ENCODE data around the gene OSGIN1. TPM values are rescaled to one million over a fixed set of nuclear protein-coding genes. Genes with fewer than 3 reads are reported as not detected.
A peak's percentile ranks its signal among the peaks of the same experiment; 100 is the strongest.

The OSGIN1 gene, protein sequence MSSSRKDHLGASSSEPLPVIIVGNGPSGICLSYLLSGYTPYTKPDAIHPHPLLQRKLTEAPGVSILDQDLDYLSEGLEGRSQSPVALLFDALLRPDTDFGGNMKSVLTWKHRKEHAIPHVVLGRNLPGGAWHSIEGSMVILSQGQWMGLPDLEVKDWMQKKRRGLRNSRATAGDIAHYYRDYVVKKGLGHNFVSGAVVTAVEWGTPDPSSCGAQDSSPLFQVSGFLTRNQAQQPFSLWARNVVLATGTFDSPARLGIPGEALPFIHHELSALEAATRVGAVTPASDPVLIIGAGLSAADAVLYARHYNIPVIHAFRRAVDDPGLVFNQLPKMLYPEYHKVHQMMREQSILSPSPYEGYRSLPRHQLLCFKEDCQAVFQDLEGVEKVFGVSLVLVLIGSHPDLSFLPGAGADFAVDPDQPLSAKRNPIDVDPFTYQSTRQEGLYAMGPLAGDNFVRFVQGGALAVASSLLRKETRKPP
- polyA plus RNA-seq (ENCODE audit: insufficient read length in 4 of 4), result under 1 TPM; 0.23 to 0.64 (median 0.45) TPM

DNA sequence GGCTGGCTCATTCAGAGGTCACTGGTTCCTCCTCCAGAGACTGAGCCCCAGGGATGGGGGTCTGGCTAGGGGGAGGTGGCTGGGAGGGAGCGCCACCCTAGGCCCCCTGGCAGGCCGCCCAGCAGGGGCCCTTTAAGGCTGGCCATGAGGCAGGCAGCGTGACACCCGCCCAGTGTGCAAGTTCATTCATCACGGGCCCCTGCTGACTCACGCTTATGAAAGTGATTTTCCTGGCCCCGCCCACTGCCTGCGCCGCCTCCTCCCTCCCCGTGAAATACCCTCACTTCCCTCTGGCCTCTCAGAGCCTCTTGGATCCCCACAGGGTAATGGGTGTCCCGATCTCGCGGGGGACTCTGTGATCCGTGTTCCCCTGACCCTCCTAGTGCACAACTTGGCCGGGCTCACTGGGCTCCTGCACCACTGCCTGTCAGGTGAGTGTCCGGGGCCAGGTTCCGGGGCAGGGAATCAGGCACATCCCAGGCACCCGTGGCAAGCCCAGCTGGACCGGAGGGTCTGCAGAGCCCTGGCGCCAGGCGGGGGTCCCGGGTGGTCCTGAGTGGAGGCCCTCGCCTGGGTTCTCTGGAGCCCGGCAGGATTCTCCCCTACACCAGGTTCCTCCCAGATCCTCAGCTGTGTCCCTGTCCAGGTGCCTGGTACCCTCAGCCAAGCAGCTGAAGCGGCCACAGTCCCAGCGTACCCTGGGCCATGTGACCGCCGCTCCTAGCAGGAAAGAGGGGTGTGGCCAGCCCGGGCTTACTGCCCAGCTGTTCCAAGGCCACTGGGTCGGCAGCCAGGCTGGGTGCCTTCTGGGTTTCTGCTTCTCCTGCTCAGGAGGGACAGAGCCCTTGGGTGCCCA lies at the start of gene OSGIN1:
OSGIN1 (plus strand) TSS at position 301 of the 856 bp plus-strand sequence. CDS start 4,432 bp downstream, outside the sequence.
- peak in 1 of 4 donors; percentile 32 for DNase-seq (ENCODE audit: low read depth in 4 of 4, low spot score in 2 of 4)

DNA sequence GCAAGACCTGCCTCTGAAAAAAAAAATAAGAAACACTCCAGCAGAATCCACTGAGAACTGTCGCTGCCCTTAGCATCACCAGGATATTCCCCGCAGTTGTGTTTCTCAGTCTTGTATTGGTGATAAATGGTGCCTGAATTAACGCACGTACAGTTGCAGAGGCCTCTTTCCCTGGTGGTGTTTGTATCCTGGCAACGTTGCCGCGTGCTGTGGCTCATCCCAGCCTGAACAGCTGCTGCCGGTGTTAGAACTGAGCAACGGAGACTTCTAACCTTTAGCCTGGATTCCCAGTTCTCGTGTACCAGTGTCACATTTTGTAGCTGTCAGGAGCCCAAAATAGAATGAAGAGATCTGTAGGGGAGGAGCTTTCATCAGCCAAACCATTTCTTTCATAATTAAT lies 49.3 kb upstream of the OSGIN1 start:
- no peak for DNase-seq (ENCODE audit: low read depth in 4 of 4, low spot score in 2 of 4)

DNA sequence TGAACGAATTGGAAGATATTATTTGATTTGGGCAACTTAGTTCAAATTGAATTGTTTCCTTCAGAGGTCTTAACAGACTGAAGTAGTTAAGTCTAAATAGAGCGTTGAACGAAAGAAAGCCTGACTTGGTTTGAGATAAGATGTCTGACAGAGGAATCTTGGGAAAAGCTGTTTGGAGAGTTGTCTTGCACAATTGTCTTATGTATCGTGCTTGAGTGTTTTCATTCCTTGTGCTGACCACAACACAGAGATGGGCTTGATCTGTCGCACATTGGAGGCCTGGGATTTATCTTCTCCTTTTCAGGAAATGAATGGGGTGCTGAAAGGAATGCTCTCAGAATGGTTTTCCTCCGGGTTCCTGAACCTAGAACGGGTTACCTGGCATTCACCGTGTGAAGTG lies 46.4 kb upstream of the OSGIN1 start:
- no peak for DNase-seq (ENCODE audit: low read depth in 4 of 4, low spot score in 2 of 4)

DNA sequence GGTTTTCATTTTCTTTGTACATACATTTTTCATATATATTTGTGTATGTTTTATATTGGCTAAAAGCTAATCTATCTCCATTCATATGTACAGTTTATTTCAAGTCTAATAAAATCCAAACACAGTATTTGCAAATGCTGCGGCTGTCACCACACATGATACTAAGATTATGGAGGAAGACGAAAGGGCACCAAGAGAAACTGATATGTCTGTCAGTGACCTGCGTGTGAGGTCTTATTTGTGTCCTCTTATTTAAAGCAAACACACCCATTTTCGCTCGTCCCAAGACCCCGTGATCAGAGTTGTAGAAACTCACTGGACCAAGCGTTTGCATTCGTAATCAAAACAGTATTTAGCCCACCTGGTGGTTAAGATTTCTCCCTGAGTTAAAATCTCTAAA lies 45.9 kb upstream of the OSGIN1 start:
- DNase-seq (ENCODE audit: low read depth in 4 of 4, low spot score in 2 of 4), result no peak

DNA sequence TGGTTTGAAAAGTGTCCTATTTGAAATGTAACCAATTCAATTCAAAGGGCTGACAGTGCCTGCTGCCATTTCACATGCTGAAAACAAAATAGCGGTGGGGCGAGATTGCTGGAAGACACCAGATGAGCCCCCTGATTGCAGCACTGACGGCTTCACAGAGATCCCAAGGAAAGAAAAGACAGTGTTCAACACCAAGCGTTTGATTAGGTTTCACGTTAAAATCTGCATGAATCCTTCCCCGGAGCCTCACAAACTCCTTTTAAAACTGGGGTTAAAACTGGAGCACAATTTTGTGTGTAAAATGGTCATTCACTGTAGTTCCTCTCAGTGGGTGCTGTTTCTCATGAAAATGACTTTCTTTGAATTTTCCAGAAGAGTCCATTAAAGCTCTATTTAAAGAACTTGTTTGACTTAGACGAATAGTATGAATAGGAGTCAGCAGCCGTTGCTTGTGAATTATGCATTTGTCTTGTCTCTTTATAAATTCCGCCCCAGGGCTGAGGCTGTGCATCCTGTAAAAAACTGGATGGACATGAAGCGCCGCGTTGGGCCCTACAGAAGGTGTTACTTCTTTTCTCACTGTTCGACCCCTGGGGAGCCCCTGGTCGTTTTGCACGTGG lies 45.3 kb upstream of the OSGIN1 start:
- DNase-seq (ENCODE audit: low read depth in 4 of 4, low spot score in 2 of 4), result no peak

DNA sequence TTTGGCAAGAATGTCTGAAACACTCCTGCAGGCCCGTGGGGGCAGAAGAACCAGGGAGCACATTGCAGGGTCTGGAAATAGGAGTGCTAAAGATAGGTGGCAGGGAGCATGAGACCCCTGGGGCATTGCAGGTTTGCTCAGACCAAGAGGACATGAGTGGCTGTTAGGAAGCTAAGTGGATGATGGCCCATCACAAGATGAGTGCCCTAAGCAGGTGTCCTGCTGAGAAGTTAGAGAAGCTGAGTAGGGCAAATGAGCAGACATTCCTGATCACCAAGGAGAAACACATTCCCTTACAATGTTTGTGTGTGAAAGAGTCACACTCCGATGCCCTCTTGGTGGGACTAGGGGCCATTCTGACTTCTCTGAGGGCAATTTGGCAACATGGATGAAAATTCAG lies 44.2 kb upstream of the OSGIN1 start:
- DNase-seq (ENCODE audit: low read depth in 4 of 4, low spot score in 2 of 4), result no peak

DNA sequence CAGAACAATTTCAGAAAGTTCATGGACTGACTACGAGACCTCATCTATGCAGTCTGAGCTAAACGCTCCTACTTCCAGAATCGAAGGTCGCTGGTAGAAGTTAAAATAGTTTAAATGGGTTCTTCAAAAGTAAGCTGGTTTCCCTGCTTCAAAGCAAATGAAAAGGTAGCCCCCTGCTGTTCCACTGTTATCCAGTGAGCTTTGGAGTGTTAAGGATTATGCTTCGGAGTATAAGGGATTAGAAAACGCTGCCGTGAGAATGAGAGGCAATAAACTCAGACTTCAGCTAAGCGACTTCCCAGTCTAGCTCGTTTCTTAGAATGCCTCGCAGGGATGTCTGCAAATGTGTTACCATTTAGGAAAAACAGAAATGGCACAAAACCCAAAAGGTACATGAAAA lies 41.8 kb upstream of the OSGIN1 start:
- DNase-seq (ENCODE audit: low read depth in 4 of 4, low spot score in 2 of 4), result no peak

DNA sequence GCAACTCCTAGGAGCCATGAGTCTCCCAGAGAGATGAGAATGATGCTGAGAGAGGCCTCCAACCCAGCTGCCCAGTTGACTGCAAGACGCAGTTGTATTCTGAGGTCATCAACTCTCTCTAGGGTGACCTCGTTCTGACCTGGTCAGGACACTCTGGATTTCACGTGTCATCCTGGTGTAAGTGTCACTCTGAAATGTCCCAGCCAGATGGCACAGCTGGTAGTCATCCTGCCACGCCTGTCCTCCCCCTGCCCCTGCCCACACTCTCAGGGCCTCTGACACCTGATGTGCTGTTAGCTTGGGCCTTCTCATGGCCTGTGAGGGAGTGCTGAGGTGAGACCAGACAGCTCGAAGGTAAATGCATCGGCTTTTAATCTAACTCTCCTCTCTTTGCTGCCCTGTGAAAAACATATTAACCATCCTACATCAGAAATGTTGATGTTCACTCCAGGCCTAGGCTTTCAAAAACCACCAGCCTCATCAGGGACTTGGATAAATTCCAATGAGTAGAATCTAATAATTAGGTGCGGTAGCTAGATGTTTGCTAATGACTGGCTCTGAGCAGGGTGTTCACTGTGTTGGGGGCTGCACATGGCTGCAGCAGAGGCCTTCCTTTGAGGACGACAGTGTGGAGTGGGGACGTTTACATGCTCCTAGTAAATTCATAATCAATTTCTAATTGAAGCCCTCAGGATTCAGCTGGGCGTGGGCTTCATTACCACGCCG lies 40.4 kb upstream of the OSGIN1 start:
- DNase-seq (ENCODE audit: low read depth in 4 of 4, low spot score in 2 of 4), result no peak

DNA sequence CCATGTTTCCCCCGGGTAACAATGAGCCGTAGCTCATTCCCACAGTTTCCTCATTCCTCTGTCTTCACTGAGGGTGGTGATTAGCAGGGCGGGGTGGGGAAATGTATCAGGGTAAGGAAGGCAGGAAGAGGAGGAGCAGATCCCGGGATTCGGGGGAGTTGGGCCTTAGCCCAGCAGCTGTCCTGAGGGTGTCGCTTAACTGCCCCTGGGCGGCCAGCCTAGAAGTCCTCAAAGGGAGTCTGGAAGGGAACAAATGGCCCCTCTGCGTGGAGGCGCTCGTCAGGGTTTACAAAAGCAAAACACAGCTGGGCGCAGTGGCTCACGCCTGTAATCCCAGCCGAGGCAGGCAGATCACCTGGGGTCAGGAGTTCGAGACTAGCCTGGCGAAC lies 39.8 kb upstream of the OSGIN1 start:
- no peak for DNase-seq (ENCODE audit: low read depth in 4 of 4, low spot score in 2 of 4)

DNA sequence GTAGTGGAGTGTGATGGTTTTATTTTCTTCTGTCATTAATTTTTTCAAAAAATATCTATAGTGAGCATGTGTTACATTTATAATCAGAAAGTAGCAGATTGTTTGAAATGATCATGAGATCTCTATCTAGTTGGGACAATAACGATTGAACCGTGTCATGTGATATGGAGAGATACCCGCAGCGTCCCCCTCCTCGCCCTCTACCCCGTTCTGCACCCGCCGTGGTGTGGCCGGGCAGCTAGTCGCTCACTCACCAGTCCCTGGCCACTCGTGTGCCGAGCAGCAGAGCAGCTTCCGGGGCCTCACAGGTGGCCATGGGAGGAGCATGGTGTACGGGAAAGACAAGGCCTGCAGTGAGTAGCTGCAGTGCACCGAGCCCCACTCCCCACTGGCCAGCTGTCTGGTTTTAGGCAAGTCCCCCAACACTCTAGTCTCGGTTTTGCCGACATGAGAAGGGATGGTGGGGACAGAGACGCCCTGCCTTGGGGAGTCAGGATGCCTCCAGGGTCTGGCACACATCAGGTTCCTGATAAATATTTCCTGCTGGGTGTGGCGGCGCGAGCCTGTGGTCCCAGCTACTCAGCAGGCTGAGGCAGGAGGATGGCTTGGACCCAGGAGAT lies 38.8 kb upstream of the OSGIN1 start:
- DNase-seq (ENCODE audit: low read depth in 4 of 4, low spot score in 2 of 4), result no peak

DNA sequence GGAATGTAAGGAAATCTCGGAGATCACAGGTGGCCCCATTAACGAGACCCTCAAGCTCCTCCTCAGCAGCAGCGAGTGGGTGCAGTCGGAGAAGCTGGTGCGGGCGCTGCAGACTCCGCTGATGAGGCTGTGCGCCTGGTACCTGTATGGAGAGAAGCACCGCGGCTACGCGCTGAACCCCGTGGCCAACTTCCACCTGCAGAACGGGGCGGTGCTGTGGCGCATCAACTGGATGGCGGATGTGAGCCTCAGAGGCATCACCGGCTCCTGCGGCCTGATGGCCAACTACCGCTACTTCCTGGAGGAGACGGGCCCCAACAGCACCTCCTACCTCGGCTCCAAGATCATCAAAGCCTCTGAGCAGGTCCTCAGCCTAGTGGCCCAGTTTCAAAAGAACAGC lies 38.0 kb upstream of the OSGIN1 start:
- no peak for DNase-seq (ENCODE audit: low read depth in 4 of 4, low spot score in 2 of 4)

DNA sequence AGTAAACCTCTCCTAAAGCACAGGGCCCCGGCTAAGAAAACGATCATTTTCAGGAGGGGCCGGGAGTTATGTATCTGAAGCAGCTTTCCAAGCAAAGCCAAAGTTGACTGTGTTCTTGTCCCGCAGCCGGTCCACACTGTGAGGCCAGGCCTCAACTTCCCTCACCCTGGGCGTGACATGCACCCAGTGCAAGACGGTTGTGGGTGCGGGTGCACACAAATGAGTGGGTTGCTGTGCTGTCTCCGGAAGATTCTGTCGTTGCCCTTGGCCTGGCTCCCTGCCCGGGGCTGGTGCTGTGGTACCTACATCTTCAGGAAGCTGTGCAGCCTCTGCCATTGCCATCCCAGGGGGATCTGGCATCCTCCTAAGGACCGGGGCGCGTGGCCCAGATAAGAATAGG lies 37.5 kb upstream of the OSGIN1 start:
- DNase-seq (ENCODE audit: low read depth in 4 of 4, low spot score in 2 of 4), result no peak

DNA sequence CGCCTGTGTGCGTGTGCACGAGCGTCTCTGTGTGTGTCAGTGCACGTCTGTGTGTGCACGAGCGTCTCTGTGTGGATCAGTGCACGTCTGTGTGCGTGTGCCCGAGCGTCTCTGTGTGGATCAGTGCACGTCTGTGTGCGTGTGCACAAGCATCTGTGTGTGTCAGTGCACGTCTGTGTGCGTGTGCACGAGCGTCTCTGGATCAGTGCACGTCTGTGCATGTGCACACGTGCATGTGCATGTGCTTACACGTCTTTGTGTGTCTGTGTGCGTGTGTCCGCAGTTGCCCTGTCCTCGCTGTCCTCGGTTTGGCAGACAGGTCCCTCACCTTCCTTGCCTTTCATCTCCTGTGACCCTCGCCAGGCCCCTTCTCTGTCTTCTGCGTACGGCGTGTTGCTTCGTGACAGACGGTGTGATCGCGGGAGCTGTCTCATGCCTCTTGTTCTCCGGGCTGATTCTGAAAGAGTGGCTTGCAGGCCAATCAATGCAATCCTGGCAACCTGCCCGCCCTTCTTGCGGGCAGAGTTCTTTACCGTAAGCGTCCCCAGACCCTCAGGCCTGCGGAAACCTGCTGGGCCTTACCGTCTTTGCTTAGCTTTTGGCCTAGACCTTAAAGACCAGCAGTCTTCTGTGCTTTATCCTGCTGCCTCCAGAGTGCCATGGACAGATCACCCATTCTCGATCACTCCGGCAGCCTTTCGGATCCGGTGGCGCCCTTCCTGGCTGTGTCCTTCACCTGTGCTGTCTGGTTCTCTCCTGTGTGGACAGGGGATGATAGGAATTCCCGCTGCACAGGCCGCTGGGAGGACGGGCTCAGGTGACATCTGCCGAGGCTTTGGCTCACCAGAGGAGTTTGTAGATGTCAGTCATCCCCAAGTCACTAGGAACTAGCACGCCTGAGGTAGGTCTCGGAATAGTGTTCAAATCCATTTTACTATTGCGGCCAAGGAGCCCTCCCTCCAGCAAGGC lies 35.6 kb upstream of the OSGIN1 start:
- DNase-seq (ENCODE audit: low read depth in 4 of 4, low spot score in 2 of 4), result no peak

DNA sequence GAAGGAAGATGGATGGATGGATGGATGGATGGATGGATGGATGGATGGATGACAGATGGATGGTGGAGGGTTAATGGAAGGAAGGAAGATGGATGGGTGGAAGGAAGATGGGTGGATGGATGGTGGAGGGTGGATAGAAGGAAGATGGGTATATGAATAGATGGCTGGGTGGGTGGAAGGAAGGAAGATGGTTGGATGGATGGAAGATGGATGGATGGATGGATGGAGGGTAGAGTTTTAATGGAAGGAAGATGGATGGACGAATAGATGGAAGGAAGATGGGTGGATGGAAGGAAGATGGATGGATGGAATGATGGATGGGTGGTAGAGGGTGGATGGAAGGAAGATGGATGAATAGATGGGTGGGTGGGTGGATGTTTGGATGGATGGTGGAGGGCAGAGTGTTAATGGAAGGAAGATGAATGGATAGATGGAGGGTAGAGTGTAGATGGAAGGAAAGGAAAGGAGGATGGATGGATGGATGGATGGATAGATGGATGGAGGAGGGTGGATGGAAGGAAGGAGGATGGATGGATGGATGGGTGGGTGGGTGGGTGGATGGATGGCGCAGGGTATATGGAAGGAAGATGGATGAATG lies 32.0 kb upstream of the OSGIN1 start:
- DNase-seq (ENCODE audit: low read depth in 4 of 4, low spot score in 2 of 4), result no peak

DNA sequence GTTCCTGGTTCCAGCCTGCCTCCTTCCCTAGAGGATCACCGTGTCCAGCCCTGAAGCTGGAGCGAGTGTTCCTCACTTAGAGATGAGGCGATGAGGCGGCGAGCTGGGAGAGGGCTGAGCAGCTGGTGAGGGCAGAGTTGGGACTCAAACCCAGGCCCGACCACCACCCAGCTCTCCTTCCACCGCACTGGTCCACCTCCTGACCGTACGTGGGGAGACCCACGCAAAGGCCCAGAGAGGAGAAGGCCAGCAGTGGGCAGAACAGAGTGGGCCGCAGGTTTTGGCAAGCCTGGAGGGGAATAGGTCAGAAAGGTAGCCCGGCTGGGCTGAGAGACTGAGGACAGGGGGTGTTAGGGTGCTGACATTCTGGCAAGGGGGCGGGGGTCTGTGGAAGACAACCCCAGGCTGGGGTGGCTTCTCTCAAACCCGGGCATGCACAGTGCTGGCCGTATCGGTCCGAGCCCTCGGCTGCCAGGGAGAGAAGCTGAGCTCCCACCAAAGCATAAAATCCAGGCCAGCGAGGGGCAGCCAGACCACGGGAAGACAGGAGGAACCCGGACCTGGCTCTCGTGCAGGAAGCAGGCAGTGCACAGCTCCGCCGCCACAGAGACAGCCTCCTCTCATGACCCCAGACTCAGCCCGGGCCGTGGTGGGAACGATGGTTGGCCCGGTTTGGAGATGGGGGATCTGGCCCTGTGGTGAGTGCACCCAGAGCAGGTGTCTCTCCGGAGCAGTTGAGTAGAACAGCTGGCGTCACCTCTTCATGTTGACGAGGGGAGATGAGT lies 29.3 kb upstream of the OSGIN1 start:
- no peak for DNase-seq (ENCODE audit: low read depth in 4 of 4, low spot score in 2 of 4)

DNA sequence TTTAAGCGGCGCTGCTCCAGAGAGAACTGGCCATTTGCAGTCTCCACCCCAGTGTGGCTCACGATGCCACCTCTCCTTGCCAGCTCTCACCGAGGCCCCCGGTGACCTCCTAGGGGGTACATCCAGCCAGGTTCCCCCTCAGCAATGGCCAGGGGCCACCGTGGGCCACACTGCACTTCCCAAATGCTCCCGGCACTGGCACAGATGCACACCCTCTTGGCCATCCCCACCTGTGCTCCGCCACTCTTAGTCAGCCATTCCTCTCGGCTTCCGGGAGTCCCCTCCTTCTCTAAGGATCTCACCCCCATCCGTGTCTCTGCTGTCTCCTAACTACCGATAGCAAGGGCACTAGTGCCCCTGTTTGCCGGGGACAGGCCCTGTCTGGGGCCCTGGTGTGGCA lies 28.4 kb upstream of the OSGIN1 start:
- no peak for DNase-seq (ENCODE audit: low read depth in 4 of 4, low spot score in 2 of 4)

DNA sequence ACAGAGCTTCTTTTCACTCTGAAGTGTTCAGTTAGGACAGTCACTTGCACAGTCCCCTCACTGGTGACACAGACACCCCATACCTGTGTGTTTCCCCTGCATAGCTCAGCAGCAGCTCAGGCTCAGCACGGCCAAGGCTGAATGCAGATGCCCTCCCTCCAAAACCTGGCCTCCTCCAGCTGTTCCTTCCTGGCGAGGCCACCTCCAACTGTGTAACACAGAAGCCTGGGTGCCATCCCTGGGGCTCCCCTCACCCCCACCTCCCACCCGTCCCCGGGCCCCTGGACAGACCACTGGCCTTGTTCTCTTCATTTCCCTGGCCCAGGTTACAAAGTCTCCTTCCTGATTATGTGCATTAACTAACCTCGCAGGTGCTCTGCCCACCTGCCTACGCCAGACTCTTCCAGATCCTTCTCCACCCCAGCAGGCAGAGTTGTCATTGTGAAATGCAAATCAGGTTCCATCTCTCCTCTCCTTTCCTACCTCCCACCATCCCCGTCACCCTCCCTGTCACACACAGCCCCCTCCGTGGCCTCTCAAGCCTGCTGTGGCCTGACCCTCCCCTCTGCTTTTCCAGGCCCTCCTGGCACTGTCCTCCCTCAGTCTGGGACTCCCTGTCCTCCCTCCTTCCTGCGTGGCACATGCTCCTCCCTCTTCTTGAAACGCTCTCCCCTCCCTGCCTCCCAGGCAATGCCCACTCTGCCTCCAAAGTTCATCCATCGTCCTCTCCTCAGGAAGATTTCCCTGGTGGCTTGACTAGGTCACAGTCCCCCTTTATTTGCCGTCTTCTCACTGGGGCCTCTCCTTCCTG lies 27.7 kb upstream of the OSGIN1 start:
- no peak for DNase-seq (ENCODE audit: low read depth in 4 of 4, low spot score in 2 of 4)
